SK-N-SH (cell line): ENCODE measurements around the gene AIP. TPM values are rescaled to one million over a fixed set of nuclear protein-coding genes. Genes with fewer than 3 reads are reported as not detected.

Experiments used
- CTCF ChIA-PET: fragments of 300-600, 350-600 bp; formaldehyde crosslinking; extraction: SDS; loops from one replicate; lab custom pipeline; 2021; lab: Yijun Ruan, JAX
- POLR2A ChIA-PET: fragments of 350-600 bp; sonication (Branson Sonifier 250); formaldehyde crosslinking; extraction: SDS; loops from one replicate; lab custom pipeline; 2020; ENCODE audit warnings: antibody characterized with exemption, inconsistent platforms; lab: Yijun Ruan, JAX
- DNase-seq: peaks from one replicate; pipeline ENCODE4 v3.0.0; 2012
- H2AFZ ChIP-seq: fragments of 200-600 bp; sonication (generic); 2 replicates; pipeline ENCODE4 v1.8.1; 2016; ENCODE audit warnings: antibody characterized with exemption, mild to moderate bottlenecking, low read depth
- H3F3A ChIP-seq: fragments of 200-600 bp; sonication (generic); replicated peaks from 2 replicates; pipeline ENCODE3; 2016; ENCODE audit warnings: antibody characterized with exemption, mild to moderate bottlenecking; ENCODE audit not compliant: insufficient read depth
- H3K27ac ChIP-seq, 2 experiments: fragments of 200-500 bp in 1 of 2; fragments of 200-600 bp in 1 of 2; sonication (Bioruptor generic) in 1 of 2; sonication (generic), shearing (Covaris generic) in 1 of 2; 2 replicates each; pipeline versions ENCODE4 v1.5.1 to v1.6.1; 2014 to 2016; ENCODE audit warnings: low read depth in 2 of 2, inconsistent platforms in 1 of 2, low read length in 1 of 2, mild to moderate bottlenecking in 1 of 2, mixed read lengths in 1 of 2
- H3K27me3 ChIP-seq: fragments of 200-600 bp; sonication (generic), shearing (Covaris generic); 2 replicates; pipeline ENCODE4 v1.6.1; 2016; ENCODE audit warnings: mixed run types; ENCODE audit not compliant: insufficient read depth
- H3K36me3 ChIP-seq, 2 experiments: fragments of 200-500 bp in 1 of 2; fragments of 200-600 bp in 1 of 2; sonication (Bioruptor generic) in 1 of 2; sonication (generic) in 1 of 2; replicated peaks in 1 of 2; 2 replicates each; pipeline versions ENCODE3 to v1.5.1; 2014 to 2016; ENCODE audit warnings: low read length in 1 of 2, mild to moderate bottlenecking in 1 of 2; ENCODE audit not compliant: insufficient read depth in 2 of 2, control insufficient read depth in 1 of 2
- H3K4me1 ChIP-seq, 2 experiments: fragments of 200-500 bp in 1 of 2; fragments of 200-600 bp in 1 of 2; sonication (Bioruptor generic) in 1 of 2; sonication (generic), shearing (Covaris generic) in 1 of 2; 2 replicates each; pipeline versions ENCODE4 v1.5.1 to v1.6.1; 2014 to 2016; ENCODE audit warnings: low read depth in 1 of 2, low read length in 1 of 2, mixed run types in 1 of 2; ENCODE audit not compliant: insufficient read depth in 2 of 2, control insufficient read depth in 1 of 2
- H3K4me2 ChIP-seq: fragments of 200-600 bp; sonication (generic), shearing (Covaris generic); 2 replicates; pipeline ENCODE4 v1.6.1; 2017; ENCODE audit warnings: mixed run types
- H3K4me3 ChIP-seq, 2 experiments: fragments of 200-500 bp in 1 of 2; fragments of 200-600 bp in 1 of 2; sonication (Bioruptor generic) in 1 of 2; sonication (generic), shearing (Covaris generic) in 1 of 2; 2 replicates each; pipeline versions ENCODE4 v1.5.1 to v1.8.1; 2014 to 2016; ENCODE audit warnings: low read depth in 2 of 2, inconsistent platforms in 1 of 2, low read length in 1 of 2, mild to moderate bottlenecking in 1 of 2, mixed read lengths in 1 of 2, moderate library complexity in 1 of 2
- H3K79me2 ChIP-seq: fragments of 200-600 bp; sonication (generic); 2 replicates; pipeline ENCODE4 v1.8.1; 2017; ENCODE audit warnings: mild to moderate bottlenecking; ENCODE audit not compliant: insufficient read depth
- H3K9ac ChIP-seq: fragments of 200-600 bp; sonication (generic); 2 replicates; pipeline ENCODE4 v1.6.1; 2017; ENCODE audit warnings: mixed run types
- H3K9me2 ChIP-seq: fragments of 200-600 bp; sonication (generic); 2 replicates; pipeline ENCODE4 v1.6.1; 2017; ENCODE audit warnings: mixed run types
- H3K9me3 ChIP-seq: fragments of 200-600 bp; sonication (generic); 2 replicates; pipeline ENCODE4 v1.6.1; 2017; ENCODE audit warnings: mixed run types, mild to moderate bottlenecking, moderate library complexity
- H4K20me1 ChIP-seq: fragments of 200-600 bp; sonication (generic); 2 replicates; pipeline ENCODE4 v1.6.1; 2017; ENCODE audit warnings: mild to moderate bottlenecking, mixed run types; ENCODE audit not compliant: insufficient read depth
- ELF1 ChIP-seq: IDR thresholded peaks from 2 replicates; pipeline ENCODE4 v1.4.0; 2012
- FOSL2 ChIP-seq: IDR thresholded peaks from 2 replicates; pipeline ENCODE4 v1.4.0; 2012; ENCODE audit warnings: low read depth, mild to moderate bottlenecking, moderate library complexity, borderline replicate concordance
- GABPA ChIP-seq: IDR thresholded peaks from 2 replicates; pipeline ENCODE4 v1.4.0; 2012; ENCODE audit warnings: low read depth, mild to moderate bottlenecking
- GATA2 ChIP-seq: sonication (generic); formaldehyde crosslinking; IDR thresholded peaks from 2 replicates; pipeline ENCODE4 v1.5.0; 2020; ENCODE audit warnings: mild to moderate bottlenecking, missing genetic modification reagents
- JUND ChIP-seq: IDR thresholded peaks from 2 replicates; pipeline ENCODE4 v1.4.0; 2012
- MAX ChIP-seq: IDR thresholded peaks from 2 replicates; pipeline ENCODE4 v1.4.0; 2012; ENCODE audit warnings: low read depth
- MEF2A ChIP-seq: IDR thresholded peaks from 2 replicates; pipeline ENCODE4 v1.4.0; 2012; ENCODE audit warnings: low read depth, borderline replicate concordance
- MXI1 ChIP-seq: IDR thresholded peaks from 2 replicates; pipeline ENCODE4 v1.6.1; 2012; ENCODE audit warnings: mild to moderate bottlenecking, low read depth, low read length, improper control_type of control experiment
- NFIC ChIP-seq: IDR thresholded peaks from 2 replicates; pipeline ENCODE4 v1.4.0; 2012; ENCODE audit warnings: borderline replicate concordance
- PBX3 ChIP-seq: IDR thresholded peaks from 2 replicates; pipeline ENCODE4; 2012
- POLR2AphosphoS5 ChIP-seq: IDR thresholded peaks from 2 replicates; pipeline ENCODE4 v1.6.1; 2012; ENCODE audit warnings: low read depth, low read length
- RAD21 ChIP-seq: IDR thresholded peaks from 2 replicates; pipeline ENCODE4 v1.6.1; 2012; ENCODE audit warnings: mild to moderate bottlenecking, low read length
- REST ChIP-seq: IDR thresholded peaks from 2 replicates; pipeline ENCODE4 v1.6.1; 2012; ENCODE audit warnings: mild to moderate bottlenecking, low read depth, low read length, moderate library complexity
- RXRA ChIP-seq: IDR thresholded peaks from 2 replicates; pipeline ENCODE4 v1.4.0; 2012; ENCODE audit warnings: low read depth, mild to moderate bottlenecking, borderline replicate concordance
- SIN3A ChIP-seq: IDR thresholded peaks from 2 replicates; pipeline ENCODE4 v1.6.1; 2012; ENCODE audit warnings: low read depth, mild to moderate bottlenecking, low read length, moderate library complexity, borderline replicate concordance
- TAF1 ChIP-seq: IDR thresholded peaks from 2 replicates; pipeline ENCODE4 v1.6.1; 2012; ENCODE audit warnings: low read depth, mild to moderate bottlenecking, low read length, moderate library complexity, borderline replicate concordance
- USF1 ChIP-seq: IDR thresholded peaks from 2 replicates; pipeline ENCODE4 v1.4.0; 2012; ENCODE audit warnings: low read depth, borderline replicate concordance
- USF2 ChIP-seq: fragments of 150-350 bp; IDR thresholded peaks from 2 replicates; pipeline ENCODE4 v1.6.1; 2017; ENCODE audit warnings: antibody characterized with exemption, low read length, low read depth, borderline replicate concordance
- YY1 ChIP-seq: IDR thresholded peaks from 2 replicates; pipeline ENCODE4 v1.4.0; 2012; ENCODE audit warnings: low read depth, mild to moderate bottlenecking
- ZBTB33 ChIP-seq: IDR thresholded peaks from 2 replicates; pipeline ENCODE4 v1.4.0; 2012; ENCODE audit warnings: low read depth, borderline replicate concordance
- WGBS: methylation state at CpG from one replicate; pipeline ENCODE4 v1.1.6; 2017; ENCODE audit warnings: low lambda C conversion rate; 5-methylcytosine and 5-hydroxymethylcytosine counted together
- polyA plus RNA-seq, 3 experiments: library from polyadenylated mRNA; depleted of rRNA; stranded (reverse); fragments of >200 nt; gene quantifications; 2 replicates each; pipeline ENCODE4 v1.2.3, GENCODE V29; 2012

AIP gene
- polyA plus RNA-seq, 1 of the 3 experiments (the other 2 are of a cell fraction), result 207 TPM

GRCh38 chr11:67463680-67464410 lies 19.0 kb upstream of the AIP start (continued):
- TF ChIP-seq ZBTB33 (no peak), MXI1 (no peak), RXRA (no peak), PBX3 (no peak), MAX (peak; percentile 43), YY1 (no peak), JUND (peak; percentile 53; the same call in 1 of the 2 replicates), NFIC (no peak), GATA2 (CRISPR knock-in tag) (no peak)
- TF ChIP-seq, all 33 proteins: peak for 4

GRCh38 chr11:67464411-67465188 lies 18.2 kb upstream of the AIP start:
- H3K9me2 ChIP-seq, result no peaks in the 10 kb centered on the region
- H3K4me1 ChIP-seq, result peaks cover 9 to 34% of the 10 kb centered on the region in 2 experiments; a peak in 2 of 4 replicates
- H3K4me2 ChIP-seq, result peak overlapping the region; percentile 87
- H3K36me3 ChIP-seq, result no peaks in the 10 kb centered on the region
- H4K20me1 ChIP-seq, result no peaks in the 10 kb centered on the region
- TF ChIP-seq GABPA (peak; percentile 51), RAD21 (no peak), SIN3A (peak; percentile 56; the same call in 1 of the 2 replicates), POLR2AphosphoS5 (peak; percentile 78; the same call in 1 of the 2 replicates), USF1 (peak; percentile 86), USF2 (peak; percentile 38; the same call in 1 of the 2 replicates), GATA2 (CRISPR knock-in tag) (no peak), FOSL2 (no peak), JUND (no peak), ELF1 (peak; percentile 64; the same call in 1 of the 2 replicates), YY1 (peak; percentile 86), REST (0 out of 2 replicates have a peak, but pooled peaks have one; percentile 20), MEF2A (no peak), TAF1 (peak; percentile 73)
- TF ChIP-seq, all 33 proteins: peak for 9
- Histone ChIP-seq H3K27ac (peak overlapping the region; percentile 61 to 89), H3K4me3 (peak overlapping the region; percentile 63 to 68), H3K9ac (peak overlapping the region; percentile 66), H3K79me2 (peaks cover 7% of the 10 kb centered on the region; the same call in 1 of the 2 replicates), H3K27me3 (no peaks in the 10 kb centered on the region), H2AFZ (peak overlapping the region; percentile 85), H3F3A (peaks cover 18% of the 10 kb centered on the region), H3K9me3 (no peaks in the 10 kb centered on the region)
- WGBS, result 12% methylated on average over 23 of the region's 56 CpGs
- POLR2A ChIA-PET, result interaction anchor here (1.0 kb wide), 1 partner anchor 73 kb away, joined by 3 read pairs; the partner anchor contains the start of gene RAD9A
- DNase-seq, result peak; percentile 98
- CTCF ChIA-PET, result interaction anchor here (1.0 kb wide), 2 partner anchors 63 to 118 kb away, joined by 3 read pairs; partner anchors contain the start of gene PPP1CA
